ENCODE measurements around the gene PDPR. TPM values are rescaled to one million over a fixed set of nuclear protein-coding genes. Genes with fewer than 3 reads are reported as not detected.
A peak's percentile ranks its signal among the peaks of the same experiment; 100 is the strongest.
"Not testable (repeated sequence)": the region's sequence is repeated elsewhere in the genome, so short reads cannot be mapped to it uniquely, and the experiment has no call there.

Gene PDPR
- total RNA-seq, 1 experiment from 2014 or later, result 16.8 TPM

DNA sequence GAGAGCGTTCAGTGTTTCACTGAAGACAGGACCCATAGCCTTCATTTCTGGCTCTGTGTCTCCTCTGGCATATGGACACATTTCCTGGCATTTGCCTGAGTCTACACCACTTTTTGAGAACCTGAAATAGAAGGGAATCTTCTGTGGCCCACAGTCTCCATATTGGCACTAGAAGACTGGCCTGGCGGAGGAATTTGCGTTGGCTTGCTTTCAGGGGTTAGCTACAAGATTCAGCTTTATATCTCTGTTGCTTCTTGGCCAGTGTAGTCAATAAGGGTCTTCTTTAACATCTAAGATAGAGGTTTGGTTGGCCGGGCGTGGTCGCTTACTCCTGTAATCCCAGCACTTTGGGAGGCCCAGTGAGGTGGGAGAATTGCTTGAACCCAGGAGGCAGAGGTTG lies 46.7 kb downstream of the PDPR start:
- no peak for DNase-seq (ENCODE audit: low read depth)

DNA sequence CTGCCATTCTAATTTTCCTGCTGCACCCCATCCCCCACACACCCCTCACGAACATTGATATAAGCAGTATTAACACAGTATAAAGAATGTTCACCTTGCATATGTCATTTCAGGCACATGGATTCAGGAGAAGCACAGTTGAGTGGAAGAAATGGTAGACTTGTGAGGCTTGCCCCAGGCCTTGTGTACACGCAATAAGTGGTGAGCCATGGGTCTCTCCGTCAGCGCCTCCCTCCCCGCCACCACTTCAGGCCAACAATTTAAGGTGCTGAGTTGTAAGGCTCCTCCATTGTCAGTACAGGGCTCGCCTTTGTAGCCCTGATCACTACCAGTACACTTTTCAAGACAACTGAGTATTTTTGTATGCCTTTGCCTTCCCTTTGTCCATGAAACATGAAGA lies 47.2 kb downstream of the PDPR start:
- DNase-seq (ENCODE audit: low read depth), result peak; percentile 1

DNA sequence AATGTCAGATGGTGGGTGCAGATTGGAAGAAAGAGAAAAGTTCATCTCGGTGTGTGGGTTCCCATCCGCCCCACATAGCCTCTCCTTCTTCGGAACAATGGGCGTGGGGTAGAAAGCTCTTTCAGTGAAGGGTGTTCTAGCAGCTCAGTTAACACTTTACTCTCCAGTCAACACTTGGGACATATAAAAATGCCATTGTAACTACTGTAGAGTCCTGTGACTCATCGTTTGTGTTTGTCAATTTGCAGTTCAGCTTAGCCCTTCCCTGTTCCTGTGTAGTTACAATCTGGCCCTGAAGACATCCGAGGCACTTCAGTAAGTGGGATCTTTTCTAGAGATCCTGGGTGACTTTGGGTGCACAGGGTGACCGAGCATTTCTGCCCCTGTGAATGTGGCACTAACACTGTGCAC lies 47.9 kb downstream of the PDPR start:
- DNase-seq (ENCODE audit: low read depth), result peak; percentile 85

DNA sequence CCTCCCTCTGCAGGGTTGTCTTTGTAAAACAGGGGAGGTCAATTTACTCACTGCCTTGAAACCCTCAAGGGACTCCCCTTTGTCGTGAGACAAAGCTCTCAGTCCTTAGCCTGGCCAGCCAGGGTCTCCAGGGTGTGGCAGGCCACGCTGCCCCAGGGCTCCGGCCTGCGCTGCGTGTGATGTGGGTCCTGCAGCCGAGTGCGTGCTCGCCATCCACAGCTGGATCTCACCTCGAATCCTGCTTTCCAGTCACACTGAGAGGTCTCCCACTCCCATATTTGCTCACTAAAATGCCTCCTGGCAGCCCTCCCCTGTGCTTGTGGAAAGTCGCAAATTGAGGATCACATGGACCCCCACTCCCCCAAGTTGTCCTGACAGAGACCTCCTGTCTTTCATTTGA lies 49.5 kb downstream of the PDPR start:
- DNase-seq (ENCODE audit: low read depth), result peak; percentile 3

DNA sequence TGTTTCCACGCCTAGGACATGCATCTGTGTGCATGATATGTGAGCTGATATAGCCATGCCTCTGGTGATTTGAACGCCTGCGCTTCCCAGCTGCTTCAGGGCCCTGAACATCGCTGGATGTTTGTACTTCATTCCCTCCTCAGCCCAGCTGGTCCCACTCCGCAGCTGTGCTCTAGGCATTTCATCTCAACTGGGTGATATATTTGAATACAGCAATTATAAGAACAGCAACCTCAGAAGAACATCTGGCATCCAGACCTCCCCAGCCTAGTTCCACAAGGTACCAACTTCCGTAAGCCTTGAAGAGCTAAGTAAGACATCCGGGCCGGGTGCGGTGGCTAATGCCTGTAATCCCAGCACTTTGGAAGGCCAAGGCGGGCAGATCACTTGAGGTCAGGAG lies 52.6 kb downstream of the PDPR start:
- not testable (repeated sequence) for DNase-seq (ENCODE audit: low read depth)

DNA sequence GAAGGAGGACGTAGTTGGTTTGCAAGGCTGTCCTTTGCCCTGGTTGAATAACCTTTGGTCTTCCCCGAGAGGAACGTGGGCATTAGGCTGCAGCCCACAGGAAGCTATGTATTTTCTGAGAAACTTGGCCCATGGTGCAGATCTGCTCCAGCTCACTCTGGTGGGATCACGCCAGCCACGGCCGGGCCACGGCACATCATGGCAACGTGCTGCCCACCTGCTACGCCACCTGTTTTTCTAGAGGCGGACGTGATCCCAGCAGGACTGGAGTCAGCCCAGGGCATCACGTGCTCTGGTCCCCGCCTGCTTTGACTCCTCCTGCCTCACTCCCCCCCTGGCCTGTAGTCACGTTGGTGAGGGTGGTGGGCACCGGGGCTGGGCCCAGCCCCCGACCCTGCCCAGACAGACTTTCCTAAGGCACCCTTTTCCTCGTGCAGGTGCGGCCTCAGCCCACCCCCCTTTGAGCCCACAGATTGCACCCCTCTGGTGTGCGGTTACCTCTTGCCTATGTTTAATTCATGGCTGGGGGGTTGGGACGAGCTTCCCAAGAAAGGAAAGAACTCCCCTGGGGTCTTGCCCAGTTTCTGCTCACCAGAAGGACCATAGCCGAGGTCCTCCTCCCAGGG lies 59.2 kb downstream of the PDPR start, which contains the start of gene CLEC18C:
TSS of gene CLEC18C (plus strand) at position 576 of the 626 bp plus-strand sequence. CDS start 492 bp downstream, outside the sequence.
- DNase-seq (ENCODE audit: low read depth), result not testable (repeated sequence)

DNA sequence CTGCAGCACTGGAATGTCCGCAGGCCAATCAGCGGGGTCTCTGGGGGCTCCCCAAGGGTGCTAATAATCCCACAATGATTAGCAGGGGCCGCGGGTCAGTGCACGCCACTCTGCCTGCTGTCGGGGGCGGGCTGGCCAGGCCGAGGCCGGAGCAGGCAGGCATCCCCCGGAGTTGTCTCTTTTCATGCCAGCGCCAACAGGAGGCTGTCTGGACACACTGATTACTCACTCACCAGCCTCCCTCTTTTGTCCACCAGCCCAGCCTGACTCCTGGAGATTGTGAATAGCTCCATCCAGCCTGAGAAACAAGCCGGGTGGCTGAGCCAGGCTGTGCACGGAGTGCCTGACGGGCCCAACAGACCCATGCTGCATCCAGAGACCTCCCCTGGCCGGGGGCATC lies 59.8 kb downstream of the PDPR start:
- not testable (repeated sequence) for DNase-seq (ENCODE audit: low read depth)

DNA sequence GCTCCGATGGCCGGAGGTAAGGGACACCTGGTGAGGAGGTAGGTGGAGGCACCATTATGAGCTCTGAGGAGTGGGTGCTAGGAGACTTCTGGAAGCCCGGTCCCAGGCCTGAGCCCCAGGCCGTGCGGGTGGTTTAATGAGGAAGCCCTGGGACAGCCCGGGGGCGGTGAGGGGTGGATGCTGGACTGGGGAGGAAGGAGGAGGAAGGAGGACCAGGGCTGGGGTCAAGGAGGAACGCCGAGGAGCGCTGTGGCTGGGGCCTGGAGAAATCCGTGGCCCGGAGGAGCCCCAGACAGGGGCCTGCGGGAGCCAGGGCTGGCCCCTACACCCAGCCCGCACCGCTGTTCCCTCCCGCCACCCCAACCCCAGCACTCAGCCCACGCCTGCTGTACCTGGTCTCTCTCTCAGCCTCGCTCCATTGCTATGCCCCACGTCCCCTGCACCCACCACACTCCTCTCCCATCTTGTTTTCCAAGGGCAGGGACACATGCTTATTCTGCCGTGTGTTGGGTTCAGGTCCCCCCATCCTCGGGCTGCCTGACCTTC lies 60.3 kb downstream of the PDPR start:
- DNase-seq (ENCODE audit: low read depth), result not testable (repeated sequence)

DNA sequence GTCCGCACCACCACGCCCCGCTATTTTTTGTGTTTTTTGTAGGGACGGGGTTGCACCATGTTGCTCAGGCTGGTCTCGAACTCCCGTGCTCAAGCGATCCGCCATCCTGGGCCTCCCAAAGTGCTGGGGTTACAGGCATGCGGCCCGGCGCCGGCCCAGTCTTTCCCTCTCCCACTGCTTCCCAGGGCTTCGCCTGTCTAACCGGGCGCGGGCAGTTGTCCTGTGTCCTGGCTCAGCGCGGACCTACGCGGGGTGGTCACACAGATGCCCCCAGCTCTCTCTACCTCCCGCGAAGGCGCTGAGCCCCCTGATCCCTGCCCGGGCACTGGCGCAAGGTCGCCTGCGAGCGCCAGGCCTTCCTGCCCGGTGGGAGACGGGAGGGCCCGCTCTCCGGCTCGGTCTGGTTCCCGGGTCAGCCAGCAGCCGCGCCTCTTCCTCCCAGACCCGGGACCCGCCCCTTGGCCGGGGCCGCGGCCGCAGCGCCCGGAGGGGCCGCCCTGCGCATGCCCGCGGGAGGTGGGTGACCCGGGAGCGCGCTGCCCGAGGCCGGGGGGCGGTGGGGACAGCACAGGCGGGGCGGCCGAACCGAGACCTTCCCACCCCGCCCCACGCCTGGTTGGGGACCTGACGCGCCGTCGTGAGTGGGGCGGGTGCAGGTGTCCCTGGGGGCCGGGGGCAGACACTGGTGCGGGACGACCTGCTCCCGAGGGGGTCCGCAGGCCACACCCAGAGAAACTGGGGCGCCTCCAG lies 73.9 kb downstream of the PDPR start:
- not testable (repeated sequence) for DNase-seq (ENCODE audit: low read depth)

DNA sequence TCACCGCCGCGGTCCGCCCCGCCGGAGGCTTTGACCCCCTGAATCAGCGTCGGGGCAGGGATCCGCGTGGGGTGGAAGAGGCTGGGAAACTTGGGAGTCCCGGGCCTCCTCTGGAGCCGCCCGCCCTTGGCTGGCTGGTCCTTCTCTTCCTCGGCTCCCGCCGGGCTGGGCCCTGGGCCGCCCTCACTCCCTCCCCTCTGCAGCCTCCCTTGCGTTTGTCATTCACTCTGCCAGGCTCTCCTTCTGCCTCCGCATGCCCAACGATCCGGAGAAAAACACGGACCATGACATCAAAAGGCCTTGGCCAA lies 74.4 kb downstream of the PDPR start:
- not testable (repeated sequence) for DNase-seq (ENCODE audit: low read depth)

DNA sequence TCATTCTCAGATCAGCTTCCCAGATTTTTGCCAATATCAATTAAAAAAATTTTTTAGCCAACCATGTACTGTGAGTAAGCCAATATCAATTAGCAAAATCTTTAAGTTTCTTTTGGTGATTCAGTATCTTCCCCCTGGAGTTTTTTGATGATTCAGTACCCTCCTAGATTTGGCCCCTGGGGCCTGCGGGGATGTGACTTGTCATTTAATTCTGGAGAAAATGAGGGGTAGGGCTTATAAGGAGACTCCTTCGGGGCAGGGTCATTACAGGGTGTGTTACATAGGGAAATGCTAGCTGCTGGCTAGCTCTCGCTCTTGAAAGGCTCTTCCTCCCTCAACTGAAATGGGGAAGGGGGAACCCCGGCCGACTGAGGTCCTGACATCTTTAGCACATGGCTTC lies 76.4 kb downstream of the PDPR start:
- not testable (repeated sequence) for DNase-seq (ENCODE audit: low read depth)

DNA sequence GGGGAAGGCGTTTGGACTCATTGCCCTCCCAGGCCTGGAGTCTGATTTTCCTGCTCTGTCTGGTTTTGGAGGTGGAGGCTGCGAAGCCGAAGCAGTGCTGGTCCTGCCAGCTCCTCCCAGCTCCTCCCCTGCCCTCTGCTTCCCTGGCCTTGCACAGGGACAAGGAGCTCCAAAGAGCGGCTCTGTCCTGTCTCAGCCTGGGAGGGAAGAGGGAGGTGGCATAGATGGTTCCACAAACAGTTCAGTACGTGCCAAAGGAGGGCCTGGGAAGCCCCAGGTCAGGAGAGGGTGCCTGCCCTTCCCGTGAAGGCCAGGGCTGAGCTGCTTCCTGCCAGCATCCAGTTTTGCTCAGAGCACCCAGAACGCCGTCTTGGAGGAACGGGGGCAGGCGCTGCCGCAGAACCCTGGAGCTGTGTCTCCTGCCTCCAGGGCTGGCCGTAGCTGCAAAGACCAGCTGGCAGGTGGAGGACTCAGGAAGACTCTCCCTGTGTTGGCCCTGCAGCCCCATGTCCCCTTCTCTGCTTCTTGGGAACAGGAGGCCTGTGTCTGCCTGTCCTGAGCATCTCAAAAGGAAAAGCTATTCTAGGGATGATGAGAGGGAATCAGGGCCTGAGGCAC lies 82.7 kb downstream of the PDPR start:
- not testable (repeated sequence) for DNase-seq (ENCODE audit: low read depth)

DNA sequence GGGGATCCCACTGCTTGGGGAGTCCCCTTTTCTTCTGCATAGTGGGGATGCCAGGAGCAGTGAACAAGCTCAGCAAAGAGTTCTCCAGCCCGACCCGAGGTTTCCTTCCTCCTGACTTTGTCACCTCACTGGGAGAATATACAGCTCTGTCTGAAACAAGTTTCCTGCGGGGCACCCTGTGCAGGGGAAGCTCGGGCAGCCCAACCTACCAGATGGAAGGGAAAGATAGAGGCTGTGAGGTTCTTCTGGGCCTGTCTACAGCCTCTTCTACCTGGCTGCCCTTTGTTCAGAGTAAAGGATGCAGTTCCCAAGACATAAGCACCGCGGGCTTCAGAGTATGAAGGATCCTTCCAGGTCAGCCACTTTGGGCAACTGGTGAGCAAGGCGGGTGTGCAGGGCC lies 83.5 kb downstream of the PDPR start:
- not testable (repeated sequence) for DNase-seq (ENCODE audit: low read depth)

DNA sequence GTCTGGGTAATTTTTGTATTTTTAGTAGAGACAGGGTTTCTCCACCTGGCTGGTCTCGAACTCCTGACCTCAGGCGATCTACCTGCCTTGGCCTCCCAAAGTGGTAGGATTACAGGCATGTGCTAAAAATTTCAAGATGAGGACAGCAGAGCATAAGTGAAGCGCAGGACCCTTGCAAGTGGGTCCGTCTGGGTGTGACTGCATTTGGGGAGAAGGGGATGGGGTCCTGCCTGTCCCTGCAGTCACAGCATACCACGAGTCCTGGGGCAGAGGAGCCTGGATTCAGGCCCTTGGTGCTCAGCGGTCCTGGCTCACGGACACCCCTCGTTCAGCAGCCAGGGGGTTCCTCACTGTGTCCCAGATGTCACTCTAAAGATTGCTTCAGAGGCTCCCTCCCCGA lies 84.1 kb downstream of the PDPR start:
- not testable (repeated sequence) for DNase-seq (ENCODE audit: low read depth)

DNA sequence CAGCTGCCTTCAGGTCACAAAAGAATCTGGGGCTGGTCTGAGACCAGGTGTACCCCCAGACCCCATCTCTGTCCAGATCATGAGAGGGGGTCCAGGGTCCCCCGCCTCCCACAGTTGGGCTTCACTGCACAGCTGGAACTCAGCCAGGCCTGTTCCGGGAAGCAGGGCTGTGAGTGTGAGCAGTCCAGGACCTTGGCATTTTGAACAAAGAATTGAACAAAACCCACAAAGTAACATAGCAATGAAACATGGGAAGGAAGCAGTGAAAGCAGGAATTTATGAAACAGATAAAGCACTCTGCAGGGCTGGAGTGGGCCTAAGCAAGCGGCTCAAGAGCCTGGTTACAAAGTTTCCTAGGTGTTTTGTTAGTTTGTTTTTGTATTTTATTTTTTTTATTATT lies 84.5 kb downstream of the PDPR start:
- DNase-seq (ENCODE audit: low read depth), result not testable (repeated sequence)

DNA sequence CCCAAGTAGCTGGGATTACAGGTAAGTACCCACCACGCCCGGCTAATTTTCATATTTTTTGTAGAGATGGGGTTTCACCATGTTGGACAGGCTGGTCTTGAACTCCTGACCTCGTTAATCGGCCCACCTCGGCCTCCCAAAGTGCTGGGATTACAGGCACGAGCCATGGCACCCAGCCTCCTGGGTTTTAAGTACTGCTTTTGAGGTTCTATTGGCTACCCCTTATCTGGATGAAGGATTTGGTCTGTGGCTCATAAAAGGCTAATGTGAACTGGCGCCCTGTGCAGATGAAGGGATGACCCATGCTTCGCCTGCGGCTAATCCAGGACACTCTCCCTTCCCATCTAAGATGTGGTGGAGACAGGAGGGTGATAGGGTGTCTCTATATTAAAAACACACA lies 85.0 kb downstream of the PDPR start:
- not testable (repeated sequence) for DNase-seq (ENCODE audit: low read depth)

DNA sequence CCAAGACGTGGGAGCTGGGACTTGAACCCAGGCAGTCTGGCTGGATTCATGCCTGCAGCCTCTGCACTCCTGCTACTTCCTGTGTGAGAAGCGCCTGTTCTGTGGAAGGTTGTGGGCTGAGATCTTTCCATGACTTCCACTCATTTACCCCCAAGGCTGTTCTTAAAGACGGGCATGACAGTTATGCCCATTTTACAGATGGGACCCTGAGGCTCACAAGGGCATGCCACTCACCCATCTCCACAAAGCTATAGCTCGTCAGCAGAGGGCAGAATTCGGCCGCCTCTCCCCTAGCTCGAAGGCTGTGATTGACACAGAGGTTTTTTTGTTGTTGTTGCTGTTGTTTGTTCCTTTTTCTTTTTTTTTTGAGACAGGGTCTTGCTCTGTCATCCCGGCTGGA lies 85.9 kb downstream of the PDPR start:
- not testable (repeated sequence) for DNase-seq (ENCODE audit: low read depth)

DNA sequence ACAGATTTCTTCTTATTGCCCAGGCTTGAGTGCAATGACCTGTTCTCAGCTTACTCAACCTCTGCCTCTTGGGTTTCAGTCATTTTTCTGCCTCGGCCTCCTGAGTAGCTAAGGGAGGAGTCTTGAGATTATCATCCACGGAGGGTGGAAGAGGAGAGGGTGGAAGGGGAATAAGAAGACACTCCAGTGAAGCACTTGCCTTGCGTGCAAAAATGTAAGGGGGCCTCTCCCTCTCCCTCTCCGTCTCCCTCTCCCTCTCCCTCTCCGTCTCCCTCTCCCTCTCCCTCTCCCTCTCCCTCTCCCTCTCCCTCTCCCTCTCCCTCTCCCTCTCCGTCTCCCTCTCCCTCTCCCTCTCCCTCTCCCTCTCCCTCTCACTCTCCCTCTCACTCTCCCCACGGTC lies 89.4 kb downstream of the PDPR start:
- not testable (repeated sequence) for DNase-seq (ENCODE audit: low read depth)

DNA sequence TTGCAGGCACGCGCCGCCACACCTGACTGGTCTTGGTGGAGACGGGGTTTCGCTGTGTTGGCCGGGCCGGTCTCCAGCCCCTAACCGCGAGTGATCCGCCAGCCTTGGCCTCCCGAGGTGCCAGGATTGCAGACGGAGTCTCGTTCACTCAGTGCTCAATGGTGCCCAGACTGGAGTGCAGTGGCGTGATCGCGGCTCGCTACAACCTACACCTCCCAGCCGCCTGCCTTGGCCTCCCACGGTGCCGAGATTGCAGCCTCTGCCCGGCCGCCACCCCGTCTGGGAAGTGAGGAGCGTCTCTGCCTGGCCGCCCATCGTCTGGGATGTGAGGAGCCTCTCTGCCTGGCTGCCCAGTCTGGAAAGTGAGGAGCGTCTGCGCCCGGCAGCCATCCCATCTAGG lies 89.9 kb downstream of the PDPR start:
- not testable (repeated sequence) for DNase-seq (ENCODE audit: low read depth)

DNA sequence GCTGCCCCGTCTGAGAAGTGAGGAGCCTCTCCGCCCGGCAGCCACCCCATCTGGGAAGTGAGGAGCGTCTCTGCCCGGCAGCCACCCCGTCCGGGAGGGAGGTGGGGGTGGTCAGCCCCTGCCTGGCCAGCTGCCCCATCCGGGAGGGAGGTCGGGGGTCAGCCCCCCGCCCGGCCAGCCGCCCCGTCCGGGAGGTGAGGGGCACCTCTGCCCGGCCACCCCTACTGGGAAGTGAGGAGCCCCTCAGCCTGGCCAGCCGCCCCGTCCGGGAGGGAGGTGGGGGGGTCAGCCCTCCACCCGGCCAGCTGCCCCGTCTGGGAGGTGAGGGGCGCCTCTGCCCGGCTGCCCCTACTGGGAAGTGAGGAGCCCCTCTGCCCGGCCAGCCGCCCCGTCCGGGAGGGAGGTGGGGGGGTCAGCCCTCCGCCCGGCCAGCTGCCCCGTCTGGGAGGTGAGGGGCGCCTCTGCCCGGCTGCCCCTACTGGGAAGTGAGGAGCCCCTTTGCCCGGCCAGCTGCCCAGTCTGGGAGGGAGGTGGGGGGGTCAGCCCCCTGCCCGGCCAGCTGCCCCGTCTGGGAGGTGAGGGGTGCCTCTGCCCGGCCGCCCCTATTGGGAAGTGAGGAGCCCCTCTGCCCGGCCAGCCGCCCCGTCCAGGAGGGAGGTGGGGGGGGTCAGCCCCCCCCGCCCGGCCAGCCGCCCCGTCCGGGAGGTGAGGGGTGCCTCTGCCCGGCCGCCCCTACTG lies 90.7 kb downstream of the PDPR start:
- DNase-seq (ENCODE audit: low read depth), result not testable (repeated sequence)

DNA sequence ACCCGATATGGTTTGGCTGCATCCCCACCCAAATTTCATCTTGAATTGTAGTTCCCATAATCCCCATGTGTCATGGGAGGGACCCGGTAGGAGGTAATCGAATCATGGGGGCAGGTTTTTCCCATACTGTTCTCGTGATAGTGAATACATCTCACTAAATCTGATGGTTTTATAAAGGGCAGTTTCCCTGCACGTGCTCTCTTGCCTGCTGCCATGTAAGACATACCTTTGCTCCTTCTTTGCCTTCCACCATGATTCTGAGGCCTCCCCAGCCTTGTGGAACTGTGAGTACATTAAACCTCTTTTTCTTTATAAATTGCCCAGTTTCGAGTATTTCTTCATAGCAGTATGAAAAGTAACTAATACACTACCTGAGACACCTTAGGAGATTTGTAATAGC lies 92.2 kb downstream of the PDPR start:
- not testable (repeated sequence) for DNase-seq (ENCODE audit: low read depth)
